HepG2 (cell line): ENCODE data around the gene ZNF607. TPM values are rescaled to one million over a fixed set of nuclear protein-coding genes. Genes with fewer than 3 reads are reported as not detected.

Experiments
- CBX5 ChIP-seq: sonication (generic); formaldehyde crosslinking; IDR thresholded peaks from 2 replicates; pipeline ENCODE4 v1.4.0; 2020; ENCODE audit warnings: missing genetic modification reagents, borderline replicate concordance
- EED ChIP-seq: sonication (generic); formaldehyde crosslinking; IDR thresholded peaks from 2 replicates; pipeline ENCODE4 v1.5.0; 2020; ENCODE audit warnings: mild to moderate bottlenecking, missing genetic modification reagents
- GTF2F1 ChIP-seq: fragments of 150-350 bp; IDR thresholded peaks from 2 replicates; pipeline ENCODE4 v1.6.1; 2014; ENCODE audit warnings: low read length
- HMG20A ChIP-seq: IDR thresholded peaks from 2 replicates; pipeline ENCODE4 v1.6.1; 2016; ENCODE audit warnings: borderline replicate concordance
- HNRNPK ChIP-seq: fragments of 200-400 bp; formaldehyde crosslinking; IDR thresholded peaks from 2 replicates; pipeline ENCODE4 v1.6.1; 2018; ENCODE audit warnings: low read length, low read depth, moderate library complexity, mild to moderate bottlenecking; ENCODE audit not compliant: poor library complexity, severe bottlenecking
- KDM2A ChIP-seq: sonication (generic); formaldehyde crosslinking; IDR thresholded peaks from 2 replicates; pipeline ENCODE4 v1.4.0; 2020; ENCODE audit warnings: low read depth, missing genetic modification reagents, borderline replicate concordance
- KLF9 ChIP-seq: IDR thresholded peaks from 2 replicates; pipeline ENCODE4 v1.6.1; 2016; ENCODE audit warnings: low read depth
- KMT2A ChIP-seq: sonication (generic); formaldehyde crosslinking; IDR thresholded peaks from 2 replicates; pipeline ENCODE4 v1.4.0; 2020; ENCODE audit warnings: missing genetic modification reagents
- MYNN ChIP-seq: sonication (generic); formaldehyde crosslinking; IDR thresholded peaks from 2 replicates; pipeline ENCODE4 v1.4.0; 2020; ENCODE audit warnings: mild to moderate bottlenecking, low read depth, missing genetic modification reagents
- NR2F1 ChIP-seq, 2 experiments: fragments of 450-650 bp in 1 of 2; formaldehyde crosslinking in 1 of 2; IDR thresholded peaks; 2 replicates each; pipeline versions ENCODE4 v1.5.0 to v1.6.1; 2016 to 2020; ENCODE audit warnings: mild to moderate bottlenecking in 1 of 2, missing compliant biosample characterization in 1 of 2, missing genetic modification reagents in 1 of 2, moderate library complexity in 1 of 2
- NR2F2 ChIP-seq: IDR thresholded peaks from 2 replicates; pipeline ENCODE4 v1.6.1; 2012; ENCODE audit warnings: low read depth, inconsistent platforms, borderline replicate concordance
- PAF1 ChIP-seq: IDR thresholded peaks from 2 replicates; pipeline ENCODE4 v1.6.1; 2016; ENCODE audit warnings: missing genetic modification reagents, missing compliant biosample characterization
- PAX8 ChIP-seq: sonication (generic); formaldehyde crosslinking; IDR thresholded peaks from 2 replicates; pipeline ENCODE4 v1.8.0; 2022; ENCODE audit warnings: mild to moderate bottlenecking, missing genetic modification reagents, borderline replicate concordance
- PHF8 ChIP-seq: sonication (generic); formaldehyde crosslinking; IDR thresholded peaks from 2 replicates; pipeline ENCODE4 v1.5.0; 2020; ENCODE audit warnings: missing genetic modification reagents
- POLR2AphosphoS5 ChIP-seq: IDR thresholded peaks from 2 replicates; pipeline ENCODE4 v1.6.1; 2012; ENCODE audit warnings: low read depth, low read length
- SCMH1 ChIP-seq: sonication (generic); formaldehyde crosslinking; IDR thresholded peaks from 2 replicates; pipeline ENCODE4 v1.9.0; 2021; ENCODE audit warnings: missing genetic modification reagents, mild to moderate bottlenecking, borderline replicate concordance
- SETDB1 ChIP-seq: sonication (generic); formaldehyde crosslinking; IDR thresholded peaks from 2 replicates; pipeline ENCODE4 v1.5.1; 2020; ENCODE audit warnings: missing genetic modification reagents, mild to moderate bottlenecking, borderline replicate concordance
- SMAD1 ChIP-seq: sonication (generic); formaldehyde crosslinking; IDR thresholded peaks from 2 replicates; pipeline ENCODE4 v1.4.0; 2020; ENCODE audit warnings: missing genetic modification reagents, low read depth, mild to moderate bottlenecking, borderline replicate concordance
- TAF15 ChIP-seq: fragments of 200-400 bp; formaldehyde crosslinking; IDR thresholded peaks from one replicate; pipeline ENCODE4 v1.6.1; 2018; ENCODE audit warnings: mild to moderate bottlenecking, low read depth, low read length; ENCODE audit not compliant: poor library complexity, severe bottlenecking
- ZNF441 ChIP-seq: sonication (generic); formaldehyde crosslinking; IDR thresholded peaks from 2 replicates; pipeline ENCODE4 v1.7.0; 2021; ENCODE audit warnings: missing genetic modification reagents, borderline replicate concordance
- ZNF782 ChIP-seq: sonication (generic); formaldehyde crosslinking; IDR thresholded peaks from 2 replicates; pipeline ENCODE4 v1.4.0; 2020; ENCODE audit warnings: missing genetic modification reagents, mild to moderate bottlenecking, borderline replicate concordance
- polyA plus RNA-seq, 8 experiments: library from polyadenylated mRNA; depleted of rRNA in 3 of 8; stranded (reverse) in 7 of 8; unstranded in 1 of 8; fragments of >200 nt; fragmentation: Illumina TruSeq in 4 of 8; extraction: Trizol in 4 of 8; gene quantifications; 2 replicates each; pipeline versions ENCODE4 v1.2.1 to v1.2.3, GENCODE V29; 2011 to 2016; ENCODE audit warnings: low read depth in 4 of 8, missing spikeins in 1 of 8, mixed read lengths in 1 of 8; ENCODE audit not compliant: insufficient read depth in 1 of 8
- total RNA-seq, 5 experiments: library from RNA; depleted of rRNA; stranded (reverse); fragments of >200 nt; fragmentation: Illumina TruSeq; extraction: Trizol; gene quantifications; 2 replicates each; pipeline ENCODE4 v1.2.3, GENCODE V29; 2016; ENCODE audit warnings: low read depth in 1 of 5
- TF ChIP-seq, protein P1 (sequence below): IDR thresholded peaks from 2 replicates; pipeline ENCODE4 v1.4.0; 2020; ENCODE audit warnings: mild to moderate bottlenecking, missing genetic modification reagents
- TF ChIP-seq, protein P2 (sequence below): sonication (generic); formaldehyde crosslinking; IDR thresholded peaks from 2 replicates; pipeline ENCODE4 v1.5.0; 2020; ENCODE audit warnings: mild to moderate bottlenecking, missing genetic modification reagents

ZNF607 gene
- total and polyA plus RNA-seq, 2 of the 13 experiments (the other 11 are each of a cell fraction or from before 2014, with no cell fraction given), result 3.8 to 8.3 TPM

DNA sequence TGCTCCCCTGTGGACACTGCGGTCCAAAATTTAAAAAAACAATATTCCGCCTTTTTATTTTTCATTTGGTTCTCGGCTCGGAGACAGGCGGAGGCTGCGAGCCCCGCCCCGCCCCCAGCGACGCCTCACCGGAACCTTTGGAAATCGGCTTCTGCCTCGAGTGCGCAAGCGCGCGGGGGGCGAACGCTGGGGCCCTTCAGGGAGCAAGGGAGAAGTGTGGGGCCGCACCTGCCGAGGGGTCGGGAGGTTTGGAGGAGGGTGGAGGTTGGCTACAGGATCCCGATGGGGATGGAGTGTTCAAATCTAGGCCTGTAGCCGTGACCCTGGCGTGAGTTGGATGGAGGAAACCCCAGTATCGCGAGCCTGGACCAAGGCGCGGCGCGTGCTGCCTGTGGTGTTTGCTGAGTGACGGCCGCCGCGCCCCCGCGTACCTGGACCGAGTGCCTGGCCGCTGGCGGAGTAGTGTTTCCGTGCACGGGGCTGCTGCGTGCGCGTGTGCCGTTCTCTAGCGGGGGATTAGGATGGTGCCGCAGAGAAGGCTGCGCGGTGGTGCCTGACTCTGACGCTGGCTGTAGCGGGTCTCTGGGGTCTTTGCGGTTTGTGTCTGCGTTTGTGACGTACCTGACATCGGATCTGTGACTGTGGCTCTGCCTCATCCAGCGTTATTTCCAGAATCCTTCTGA, 63.7 kb downstream of the ZNF607 start (continued):
- TF ChIP-seq SETDB1 (CRISPR knock-in tag) (no peak), CBX5 (CRISPR knock-in tag) (peak; percentile 98), PAX8 (CRISPR knock-in tag) (0 out of 2 replicates have a peak, but pooled peaks have one; percentile 82), POLR2AphosphoS5 (no peak; the same call in none of the 2 replicates), ZNF782 (CRISPR knock-in tag) (peak; percentile 83; the same call in 1 of the 2 replicates), NR2F1 (CRISPR knock-in tag; IDR thresholded peaks at IDR 0.05) (no peak), ZNF441 (CRISPR knock-in tag) (no peak; the same call in none of the 2 replicates), SMAD1 (CRISPR knock-in tag) (peak; percentile 92; the same call in 1 of the 2 replicates), TAF15 (no peak), HMG20A (CRISPR knock-in tag) (no peak), PHF8 (CRISPR knock-in tag) (no peak; the same call in 1 of the 2 replicates), MYNN (CRISPR knock-in tag) (peak; percentile 56; the same call in 1 of the 2 replicates), EED (CRISPR knock-in tag) (peak; percentile 87; the same call in 1 of the 2 replicates), SCMH1 (CRISPR knock-in tag) (no peak), HNRNPK (peak; percentile 59), GTF2F1 (no peak), KMT2A (CRISPR knock-in tag) (peak; percentile 93), NR2F2 (no peak), KLF9 (peak; percentile 48; the same call in 1 of the 2 replicates), KDM2A (peak; percentile 97), PAF1 (CRISPR knock-in tag) (no peak)
- TF ChIP-seq, protein P1, sequence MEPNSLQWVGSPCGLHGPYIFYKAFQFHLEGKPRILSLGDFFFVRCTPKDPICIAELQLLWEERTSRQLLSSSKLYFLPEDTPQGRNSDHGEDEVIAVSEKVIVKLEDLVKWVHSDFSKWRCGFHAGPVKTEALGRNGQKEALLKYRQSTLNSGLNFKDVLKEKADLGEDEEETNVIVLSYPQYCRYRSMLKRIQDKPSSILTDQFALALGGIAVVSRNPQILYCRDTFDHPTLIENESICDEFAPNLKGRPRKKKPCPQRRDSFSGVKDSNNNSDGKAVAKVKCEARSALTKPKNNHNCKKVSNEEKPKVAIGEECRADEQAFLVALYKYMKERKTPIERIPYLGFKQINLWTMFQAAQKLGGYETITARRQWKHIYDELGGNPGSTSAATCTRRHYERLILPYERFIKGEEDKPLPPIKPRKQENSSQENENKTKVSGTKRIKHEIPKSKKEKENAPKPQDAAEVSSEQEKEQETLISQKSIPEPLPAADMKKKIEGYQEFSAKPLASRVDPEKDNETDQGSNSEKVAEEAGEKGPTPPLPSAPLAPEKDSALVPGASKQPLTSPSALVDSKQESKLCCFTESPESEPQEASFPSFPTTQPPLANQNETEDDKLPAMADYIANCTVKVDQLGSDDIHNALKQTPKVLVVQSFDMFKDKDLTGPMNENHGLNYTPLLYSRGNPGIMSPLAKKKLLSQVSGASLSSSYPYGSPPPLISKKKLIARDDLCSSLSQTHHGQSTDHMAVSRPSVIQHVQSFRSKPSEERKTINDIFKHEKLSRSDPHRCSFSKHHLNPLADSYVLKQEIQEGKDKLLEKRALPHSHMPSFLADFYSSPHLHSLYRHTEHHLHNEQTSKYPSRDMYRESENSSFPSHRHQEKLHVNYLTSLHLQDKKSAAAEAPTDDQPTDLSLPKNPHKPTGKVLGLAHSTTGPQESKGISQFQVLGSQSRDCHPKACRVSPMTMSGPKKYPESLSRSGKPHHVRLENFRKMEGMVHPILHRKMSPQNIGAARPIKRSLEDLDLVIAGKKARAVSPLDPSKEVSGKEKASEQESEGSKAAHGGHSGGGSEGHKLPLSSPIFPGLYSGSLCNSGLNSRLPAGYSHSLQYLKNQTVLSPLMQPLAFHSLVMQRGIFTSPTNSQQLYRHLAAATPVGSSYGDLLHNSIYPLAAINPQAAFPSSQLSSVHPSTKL (CRISPR knock-in tag), result peak; percentile 66
- TF ChIP-seq, protein P2, sequence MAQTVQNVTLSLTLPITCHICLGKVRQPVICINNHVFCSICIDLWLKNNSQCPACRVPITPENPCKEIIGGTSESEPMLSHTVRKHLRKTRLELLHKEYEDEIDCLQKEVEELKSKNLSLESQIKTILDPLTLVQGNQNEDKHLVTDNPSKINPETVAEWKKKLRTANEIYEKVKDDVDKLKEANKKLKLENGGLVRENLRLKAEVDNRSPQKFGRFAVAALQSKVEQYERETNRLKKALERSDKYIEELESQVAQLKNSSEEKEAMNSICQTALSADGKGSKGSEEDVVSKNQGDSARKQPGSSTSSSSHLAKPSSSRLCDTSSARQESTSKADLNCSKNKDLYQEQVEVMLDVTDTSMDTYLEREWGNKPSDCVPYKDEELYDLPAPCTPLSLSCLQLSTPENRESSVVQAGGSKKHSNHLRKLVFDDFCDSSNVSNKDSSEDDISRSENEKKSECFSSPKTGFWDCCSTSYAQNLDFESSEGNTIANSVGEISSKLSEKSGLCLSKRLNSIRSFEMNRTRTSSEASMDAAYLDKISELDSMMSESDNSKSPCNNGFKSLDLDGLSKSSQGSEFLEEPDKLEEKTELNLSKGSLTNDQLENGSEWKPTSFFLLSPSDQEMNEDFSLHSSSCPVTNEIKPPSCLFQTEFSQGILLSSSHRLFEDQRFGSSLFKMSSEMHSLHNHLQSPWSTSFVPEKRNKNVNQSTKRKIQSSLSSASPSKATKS, result no peak
